ENCODE measurements around the gene INO80D.
"Not testable (repeated sequence)": the region's sequence is repeated elsewhere in the genome, so short reads cannot be mapped to it uniquely, and the experiment has no call there.

INO80D gene

DNA sequence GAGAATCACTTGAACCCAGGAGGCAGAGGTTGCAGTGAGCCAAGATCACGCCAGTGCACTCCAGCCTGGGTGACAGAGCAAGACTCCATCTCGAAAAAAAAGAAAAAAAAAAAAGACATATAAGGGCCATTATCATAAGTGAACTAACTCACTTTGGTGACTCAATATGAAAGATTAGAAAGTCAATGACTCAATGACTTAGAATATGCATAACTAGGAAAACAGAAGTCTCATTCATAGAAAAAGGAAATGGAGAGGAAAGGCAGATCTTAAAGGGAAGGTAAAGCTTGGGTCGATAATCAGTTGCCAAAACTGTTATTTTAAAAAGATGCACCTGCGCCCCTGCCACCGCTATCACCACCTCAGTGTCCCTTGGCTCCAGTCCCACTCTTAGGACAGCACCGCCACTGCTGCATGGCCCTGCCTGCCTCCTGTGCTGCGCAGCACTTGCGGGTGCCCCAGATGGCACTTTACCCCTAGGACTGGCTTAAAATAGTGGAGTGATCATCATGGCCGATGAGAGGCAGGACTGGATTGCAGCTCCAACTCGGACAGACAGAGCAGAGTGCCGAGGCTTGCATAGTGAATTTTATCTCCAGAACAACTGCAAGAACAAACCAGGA lies 54.7 kb downstream of the INO80D start:
- in situ Hi-C loops (cut with MboI; ENCODE audit: low sequenced_read_pairs, unreplicated experiment), result no loop called here
- peak; percentile 42 for DNase-seq (ENCODE audit: low spot score)
- TF ChIP-seq CTCF (IDR thresholded peaks at IDR 0.05; ENCODE audit: borderline replicate concordance, control extremely low read depth, extremely low read depth, insufficient read depth, missing control alignments), result no peak

DNA sequence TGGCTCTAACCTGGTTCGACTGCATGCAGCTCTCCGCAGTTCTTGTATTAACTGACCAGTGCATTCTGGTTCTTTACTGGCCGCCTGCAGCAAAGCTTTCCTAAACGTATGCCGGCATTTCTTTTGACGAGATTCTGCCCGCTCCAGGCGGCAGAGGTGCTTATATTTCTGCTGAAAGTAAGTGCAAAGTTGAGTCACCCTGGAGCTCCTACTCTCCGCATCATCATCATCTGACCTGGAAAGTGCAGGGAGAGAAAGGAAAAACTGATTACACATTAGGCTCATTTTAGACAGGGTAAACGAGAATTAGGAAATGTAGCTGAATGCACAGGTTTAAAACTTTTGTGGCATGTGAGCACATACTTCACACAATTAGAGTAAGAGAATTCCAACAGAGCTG lies 57.9 kb downstream of the INO80D start:
- no peak for TF ChIP-seq CTCF (IDR thresholded peaks at IDR 0.05; ENCODE audit: borderline replicate concordance, control extremely low read depth, extremely low read depth, insufficient read depth, missing control alignments)
- in situ Hi-C loops (cut with MboI; ENCODE audit: low sequenced_read_pairs, unreplicated experiment), result no loop called here
- DNase-seq (ENCODE audit: low spot score), result no peak

DNA sequence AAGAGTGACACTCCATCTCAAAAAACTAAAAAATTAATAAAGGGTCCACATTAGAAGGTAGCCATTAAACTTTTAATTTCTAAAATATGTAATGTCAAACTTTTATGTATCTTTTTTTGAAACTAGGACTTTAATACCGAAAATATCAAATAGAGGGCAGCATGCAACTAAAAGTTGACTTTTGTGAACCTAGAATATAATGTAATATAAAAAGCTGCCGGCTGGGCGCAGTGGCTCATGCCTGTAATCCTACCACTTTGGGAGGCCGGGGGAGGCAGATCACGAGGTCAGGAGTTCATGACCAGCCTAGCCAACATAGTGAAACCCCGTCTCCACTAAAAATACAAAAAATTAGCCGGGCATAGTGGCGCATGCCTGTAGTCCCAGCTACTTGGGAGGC lies 62.8 kb downstream of the INO80D start:
- in situ Hi-C loops (cut with MboI; ENCODE audit: low sequenced_read_pairs, unreplicated experiment), result no loop called here
- no peak for TF ChIP-seq CTCF (IDR thresholded peaks at IDR 0.05; ENCODE audit: borderline replicate concordance, control extremely low read depth, extremely low read depth, insufficient read depth, missing control alignments)
- DNase-seq (ENCODE audit: low spot score), result no peak

DNA sequence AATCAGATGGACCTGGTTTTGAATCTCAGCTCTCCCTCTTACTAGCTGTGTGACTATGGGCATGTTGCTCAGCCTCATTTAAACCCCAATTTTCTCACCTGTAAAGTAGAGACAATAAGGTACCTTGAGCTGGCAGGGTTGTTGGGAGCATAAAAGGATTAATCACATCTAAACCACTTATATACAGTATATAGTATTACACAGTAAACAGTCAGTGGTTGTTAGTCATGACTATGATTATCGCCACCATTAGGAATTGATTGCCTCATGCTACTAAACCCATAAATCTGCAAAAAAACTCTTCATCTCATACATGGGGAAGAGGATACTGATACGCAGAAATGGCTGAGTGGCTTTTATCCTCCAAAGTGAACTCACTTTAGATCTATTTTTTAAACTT lies 65.8 kb downstream of the INO80D start:
- DNase-seq (ENCODE audit: low spot score), result no peak
- in situ Hi-C loops (cut with MboI; ENCODE audit: low sequenced_read_pairs, unreplicated experiment), result no loop called here
- no peak for TF ChIP-seq CTCF (IDR thresholded peaks at IDR 0.05; ENCODE audit: borderline replicate concordance, control extremely low read depth, extremely low read depth, insufficient read depth, missing control alignments)

- in situ Hi-C loops (cut with MboI; ENCODE audit: low sequenced_read_pairs, unreplicated experiment); DNase-seq (ENCODE audit: low spot score): not testable (repeated sequence)
These were observed 70.2 kb downstream of the INO80D start for GRCh38 chr2:206015746-206016145.

GRCh38 chr2:206011795-206012194 lies 74.2 kb downstream of the INO80D start:
- no peak for TF ChIP-seq CTCF (IDR thresholded peaks at IDR 0.05; ENCODE audit: borderline replicate concordance, control extremely low read depth, extremely low read depth, insufficient read depth, missing control alignments)
- in situ Hi-C loops (cut with MboI; ENCODE audit: low sequenced_read_pairs, unreplicated experiment), result no loop called here
- DNase-seq (ENCODE audit: low spot score), result no peak

- no peak for TF ChIP-seq CTCF (IDR thresholded peaks at IDR 0.05; ENCODE audit: borderline replicate concordance, control extremely low read depth, extremely low read depth, insufficient read depth, missing control alignments)
- in situ Hi-C loops (cut with MboI; ENCODE audit: low sequenced_read_pairs, unreplicated experiment), result no loop called here
- no peak for DNase-seq (ENCODE audit: low spot score)
These were observed 74.9 kb downstream of the INO80D start for GRCh38 chr2:206011018-206011614.
